ENCODE measurements around the gene LUC7L2.
A peak's percentile ranks its signal among the peaks of the same experiment; 100 is the strongest.

LUC7L2 gene

GRCh38 chr7:139450851-139451250, 91.2 kb downstream of the LUC7L2 start:
- H3K27ac ChIP-seq, result no peak overlapping the region
- no peak for TF ChIP-seq CTCF (IDR thresholded peaks at IDR 0.05; ENCODE audit: low read depth, low read length)
- H3K4me3 ChIP-seq (ENCODE audit: low read depth, low read length), result no peak overlapping the region
- no peaks in the 10 kb centered on the region for H3K27me3 ChIP-seq (ENCODE audit: insufficient read depth, low read depth, severe bottlenecking)
- H3K9me3 ChIP-seq (ENCODE audit: severe bottlenecking), result no peaks in the 10 kb centered on the region
- no peak for DNase-seq
- H3K36me3 ChIP-seq, result no peaks in the 10 kb centered on the region

- TF ChIP-seq CTCF (IDR thresholded peaks at IDR 0.05; ENCODE audit: low read depth, low read length), result no peak
Measured at GRCh38 chr7:139451638-139452037, 91.9 kb downstream of the LUC7L2 start.

GRCh38 chr7:139452958-139453672, 93.4 kb downstream of the LUC7L2 start:
- DNase-seq, result no peak
- Histone ChIP-seq H3K9me3 (ENCODE audit: severe bottlenecking) (no peaks in the 10 kb centered on the region), H3K36me3 (no peaks in the 10 kb centered on the region), H3K27me3 (ENCODE audit: insufficient read depth, low read depth, severe bottlenecking) (no peaks in the 10 kb centered on the region), H3K4me3 (ENCODE audit: low read depth, low read length) (no peak overlapping the region), H3K27ac (no peak overlapping the region)
- TF ChIP-seq CTCF (IDR thresholded peaks at IDR 0.05; ENCODE audit: low read depth, low read length), result peak; percentile 32; the same call in 1 of the 2 replicates

More at GRCh38 chr7:139451638-139452037, 91.9 kb downstream of the LUC7L2 start:
- H3K9me3 ChIP-seq (ENCODE audit: severe bottlenecking), result no peaks in the 10 kb centered on the region
- no peaks in the 10 kb centered on the region for H3K27me3 ChIP-seq (ENCODE audit: insufficient read depth, low read depth, severe bottlenecking)
- no peaks in the 10 kb centered on the region for H3K36me3 ChIP-seq
- H3K27ac ChIP-seq, result no peak overlapping the region
- DNase-seq, result no peak
- no peak overlapping the region for H3K4me3 ChIP-seq (ENCODE audit: low read depth, low read length)

GRCh38 chr7:139453673-139454321, 94.1 kb downstream of the LUC7L2 start:
- Histone ChIP-seq H3K27ac (no peak overlapping the region), H3K27me3 (ENCODE audit: insufficient read depth, low read depth, severe bottlenecking) (no peaks in the 10 kb centered on the region), H3K4me3 (ENCODE audit: low read depth, low read length) (no peak overlapping the region), H3K9me3 (ENCODE audit: severe bottlenecking) (no peaks in the 10 kb centered on the region), H3K36me3 (no peaks in the 10 kb centered on the region)
- no peak for DNase-seq
- no peak for TF ChIP-seq CTCF (IDR thresholded peaks at IDR 0.05; ENCODE audit: low read depth, low read length)

- no peak overlapping the region for H3K27ac ChIP-seq
- H3K9me3 ChIP-seq (ENCODE audit: severe bottlenecking), result no peaks in the 10 kb centered on the region
- no peak for TF ChIP-seq CTCF (IDR thresholded peaks at IDR 0.05; ENCODE audit: low read depth, low read length)
- H3K4me3 ChIP-seq (ENCODE audit: low read depth, low read length), result no peak overlapping the region
- no peak for DNase-seq
- no peaks in the 10 kb centered on the region for H3K27me3 ChIP-seq (ENCODE audit: insufficient read depth, low read depth, severe bottlenecking)
- no peaks in the 10 kb centered on the region for H3K36me3 ChIP-seq
Measured at GRCh38 chr7:139455789-139456188, 96.1 kb downstream of the LUC7L2 start.

All from WERI-Rb-1 (cell line).